Middle frontal gyrus (tissue), 1 donor: Measurements from ENCODE around the gene LYSMD2.

Experiments used
- DNase-seq: peaks from one replicate; pipeline ENCODE4 v3.0.0-alpha.2; 2015; ENCODE audit warnings: low spot score; ENCODE audit errors: extremely low spot score

Gene LYSMD2

GRCh38 chr15:51720201-51720995, 17.1 kb downstream of the LYSMD2 start:
- DNase-seq, result no peak

DNA sequence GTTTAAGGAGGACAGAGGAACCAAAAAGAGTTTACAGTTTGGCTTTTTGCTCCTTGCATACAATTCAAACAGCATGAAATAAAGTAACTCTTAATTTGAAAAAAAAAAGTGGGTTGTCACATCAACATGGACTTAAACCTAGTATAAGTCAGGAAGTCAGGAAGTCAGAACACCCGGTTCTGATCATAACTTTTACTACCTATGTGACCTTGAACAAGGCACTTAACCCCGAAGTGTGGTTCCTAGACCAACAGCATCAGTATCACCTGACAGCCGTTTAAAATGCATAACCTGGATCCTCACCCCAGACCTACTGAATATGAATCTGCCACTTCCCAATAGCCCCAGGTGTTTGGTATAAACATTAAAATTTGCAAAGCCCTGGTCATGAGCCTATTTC, 18.7 kb downstream of the LYSMD2 start:
- DNase-seq, result no peak

DNA sequence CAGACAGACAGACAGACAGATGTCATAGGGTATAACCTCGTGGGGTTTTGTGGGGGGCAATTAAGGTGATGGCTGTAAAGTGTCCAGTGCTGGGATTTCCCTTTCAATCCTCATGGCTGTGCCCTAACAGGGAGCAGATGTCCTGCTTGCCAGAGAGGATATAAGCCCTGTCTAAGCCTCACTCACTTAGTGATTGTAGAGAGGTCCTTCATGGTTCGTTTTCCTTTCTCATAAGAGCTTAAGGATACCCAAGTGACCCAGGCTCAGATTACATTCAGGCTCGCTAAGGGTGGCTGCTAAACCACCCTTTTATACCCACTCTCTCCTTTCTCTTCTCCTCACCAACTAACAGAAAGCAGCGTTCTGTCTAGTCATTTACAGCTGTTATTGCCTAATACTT, 19.2 kb downstream of the LYSMD2 start:
- no peak for DNase-seq

GRCh38 chr15:51714911-51715310, 22.5 kb downstream of the LYSMD2 start:
- no peak for DNase-seq

DNA sequence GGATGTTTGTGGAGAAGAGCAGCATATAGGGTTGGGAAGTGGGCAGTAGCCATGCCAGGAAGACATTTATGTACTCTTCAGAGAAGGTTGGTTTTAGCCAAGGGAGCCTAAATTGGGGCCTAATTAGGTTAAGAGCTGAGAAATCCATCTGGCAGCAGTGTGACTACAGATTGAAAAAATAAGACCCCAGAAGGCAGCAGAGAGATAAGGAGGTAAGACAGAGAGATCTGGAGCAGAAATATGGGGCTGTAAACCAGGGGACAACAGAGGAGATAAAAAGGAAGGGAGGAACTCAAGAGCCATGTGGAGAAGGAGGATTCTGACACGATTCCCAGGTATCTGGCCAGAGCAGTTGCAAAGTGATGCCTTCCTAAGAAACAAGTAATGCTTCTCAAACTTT, 23.3 kb downstream of the LYSMD2 start:
- DNase-seq, result no peak

GRCh38 chr15:51709031-51709430, 28.4 kb downstream of the LYSMD2 start:
- no peak for DNase-seq

GRCh38 chr15:51708013-51708412, 29.4 kb downstream of the LYSMD2 start:
- DNase-seq, result no peak

DNA sequence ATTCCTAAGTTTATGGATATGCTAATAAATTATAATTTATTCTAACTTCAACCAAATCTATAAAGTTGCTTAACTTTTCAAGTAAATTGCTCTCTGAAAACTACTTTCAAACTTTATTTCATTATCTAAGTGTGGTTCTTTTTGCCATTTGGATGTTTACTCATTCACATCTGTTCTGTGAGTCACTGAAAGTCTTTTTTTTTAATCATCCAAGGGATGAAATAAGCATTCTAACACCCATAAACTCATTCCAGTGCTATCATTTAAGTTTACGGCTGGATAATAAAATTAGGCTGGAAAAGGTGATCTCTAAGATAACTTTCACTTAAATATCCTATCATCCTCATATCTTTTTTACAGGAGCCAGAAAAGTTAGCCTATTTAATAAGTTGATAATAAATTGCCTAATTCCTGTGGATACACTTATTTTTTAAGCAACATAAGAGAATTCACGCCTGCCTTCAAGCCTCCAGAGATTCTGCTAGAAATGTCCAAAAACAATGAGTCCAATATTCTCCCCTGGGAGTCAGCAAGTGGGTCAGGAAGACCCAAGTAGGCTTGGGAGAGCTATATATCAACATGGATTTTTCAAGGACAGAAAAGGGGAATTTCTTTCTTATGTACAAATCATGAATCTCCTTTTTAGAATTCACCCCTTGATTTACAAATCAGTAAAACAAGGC, 30.4 kb downstream of the LYSMD2 start:
- DNase-seq, result no peak

- no peak for DNase-seq
These were observed 31.2 kb downstream of the LYSMD2 start for GRCh38 chr15:51706291-51706690.

- no peak for DNase-seq
These were observed 34.7 kb downstream of the LYSMD2 start for GRCh38 chr15:51702710-51703109.

DNA sequence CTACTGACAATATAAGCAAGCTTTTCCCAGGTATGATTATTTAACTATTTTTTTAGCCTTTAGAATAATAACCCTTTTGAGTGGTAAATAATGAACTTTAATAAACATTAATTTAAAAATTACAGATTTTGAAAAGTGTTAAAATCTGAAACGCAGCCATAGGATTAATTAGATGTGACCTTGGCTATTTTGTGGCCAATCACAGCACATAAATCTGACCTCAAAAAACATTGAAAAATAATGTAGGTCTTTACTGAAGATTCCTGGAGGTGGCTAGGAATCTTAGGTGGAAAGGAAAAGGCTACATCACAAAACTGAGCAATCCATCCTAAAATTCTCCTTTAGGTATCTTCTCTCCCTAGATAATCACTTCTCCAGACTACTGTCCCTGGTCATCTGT, 38.1 kb downstream of the LYSMD2 start:
- no peak for DNase-seq

DNA sequence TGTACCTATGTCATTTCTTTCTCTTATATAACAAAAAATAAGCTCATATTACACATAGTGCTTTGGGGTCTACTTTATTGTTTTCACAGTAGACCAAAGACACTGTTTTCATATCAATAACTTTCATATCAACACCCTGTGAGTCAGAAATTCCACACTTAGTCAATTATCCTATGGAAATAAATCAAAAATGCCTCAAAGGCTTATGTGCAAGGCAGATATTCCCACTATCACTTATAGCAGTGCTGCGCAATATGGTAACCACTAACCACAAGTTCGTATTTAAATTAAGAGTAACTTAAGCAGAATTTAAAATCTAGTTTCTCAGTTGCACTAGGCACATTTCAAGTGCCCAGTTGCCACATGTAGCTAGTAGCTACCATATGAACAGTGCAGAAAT, 40.3 kb downstream of the LYSMD2 start:
- no peak for DNase-seq

GRCh38 chr15:51696566-51696965, 40.9 kb downstream of the LYSMD2 start:
- DNase-seq, result no peak

DNA sequence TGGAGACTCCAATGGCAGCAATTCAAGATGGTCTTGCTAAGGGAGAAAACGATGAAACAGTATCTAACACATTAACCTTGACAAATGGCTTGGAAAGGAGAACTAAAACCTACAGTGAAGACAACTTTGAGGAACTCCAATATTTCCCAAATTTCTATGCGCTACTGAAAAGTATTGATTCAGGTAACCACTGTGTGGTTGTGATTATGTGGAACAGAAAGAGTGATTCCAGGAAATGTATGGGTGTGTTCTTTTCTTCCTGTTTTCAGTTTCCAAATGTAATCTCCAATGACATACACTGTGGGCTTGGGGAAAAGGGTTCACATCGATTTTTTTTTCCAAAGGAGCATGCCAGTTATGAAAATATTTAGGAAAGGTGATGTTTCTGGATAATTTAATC, 45.3 kb downstream of the LYSMD2 start:
- DNase-seq, result no peak

DNA sequence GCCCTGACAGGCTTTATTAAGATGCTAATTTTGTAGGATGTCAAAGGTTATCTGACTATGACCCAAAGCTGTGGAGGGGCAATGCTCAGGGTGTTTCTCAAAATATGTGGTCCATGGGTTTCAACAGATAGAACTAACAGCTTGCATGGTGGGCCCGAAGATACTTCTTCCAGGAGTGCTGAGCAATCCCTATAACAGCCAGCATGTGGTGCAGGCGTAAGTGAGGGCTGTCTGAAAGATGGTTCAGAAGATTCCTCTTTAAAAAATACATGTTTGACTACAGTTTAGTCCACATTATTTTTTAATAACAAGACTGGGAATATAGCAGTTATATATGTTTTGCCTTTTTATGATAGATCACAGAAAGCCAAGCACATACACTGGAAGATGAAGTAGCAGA, 48.6 kb downstream of the LYSMD2 start:
- no peak for DNase-seq

DNA sequence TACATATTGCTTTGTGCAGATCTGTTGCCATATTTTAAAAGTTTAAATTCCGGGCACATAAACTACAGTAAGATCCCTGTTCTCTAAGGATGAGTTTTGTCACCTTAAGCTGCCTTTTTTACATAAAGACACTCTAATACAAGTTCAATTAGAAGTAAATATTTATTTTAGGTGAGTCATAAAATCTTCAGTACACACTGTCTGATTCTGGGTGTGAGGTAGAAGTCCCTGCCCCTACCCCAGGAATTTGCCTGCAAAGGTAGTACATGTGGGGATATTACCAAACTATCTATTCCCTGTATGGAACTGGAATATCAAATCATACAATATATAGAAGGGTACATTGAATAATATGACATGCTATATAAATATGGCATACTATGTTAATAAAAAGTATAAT, 49.9 kb downstream of the LYSMD2 start:
- no peak for DNase-seq

GRCh38 chr15:51681303-51681963, 56.0 kb downstream of the LYSMD2 start, which contains the start of gene SCG3:
TSS of gene SCG3 (plus strand) at chr15:51681503. CDS start at chr15:51681756, 253 bp downstream.
- peak; percentile 73 for DNase-seq

DNA sequence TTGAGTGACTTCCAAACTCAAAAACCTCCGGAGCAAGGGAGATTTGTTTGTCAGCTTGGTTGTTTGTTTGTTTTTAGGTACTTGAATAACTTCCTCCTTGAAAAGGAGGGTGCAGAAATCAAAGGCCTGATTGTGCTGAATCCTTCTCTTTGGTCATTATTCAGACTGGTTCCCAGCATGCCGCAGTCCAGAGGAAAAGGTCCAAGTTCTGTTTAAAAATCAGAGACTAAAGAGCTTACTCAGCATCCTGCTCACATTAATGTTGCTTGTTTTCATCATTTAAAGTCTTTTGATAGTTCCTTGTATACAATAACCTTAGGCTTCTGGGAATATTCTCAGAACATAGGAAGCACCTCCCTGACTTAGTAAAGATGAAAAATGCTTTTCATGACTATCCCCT, 57.1 kb downstream of the LYSMD2 start:
- no peak for DNase-seq

- no peak for DNase-seq
These were observed 59.4 kb downstream of the LYSMD2 start for GRCh38 chr15:51678096-51678495.

DNA sequence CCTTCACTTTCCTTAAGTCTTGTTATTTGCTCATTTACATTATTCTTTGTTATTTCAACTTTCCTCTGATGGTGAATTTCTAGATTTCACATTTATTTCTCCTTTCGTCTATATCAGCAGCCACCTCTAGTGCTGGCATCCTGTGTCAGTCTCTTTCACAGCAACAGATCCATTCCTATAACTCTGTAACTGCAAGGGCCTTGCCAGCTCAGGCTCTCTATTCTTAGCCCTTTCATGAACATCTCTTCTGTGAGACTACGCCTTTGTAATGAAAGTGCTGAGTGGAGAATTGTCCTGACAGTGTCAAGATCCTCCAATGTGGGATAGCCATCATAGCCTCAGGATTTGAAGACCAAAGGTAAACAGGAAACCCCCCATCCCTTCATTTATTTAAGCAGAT, 60.0 kb downstream of the LYSMD2 start:
- DNase-seq, result no peak

DNA sequence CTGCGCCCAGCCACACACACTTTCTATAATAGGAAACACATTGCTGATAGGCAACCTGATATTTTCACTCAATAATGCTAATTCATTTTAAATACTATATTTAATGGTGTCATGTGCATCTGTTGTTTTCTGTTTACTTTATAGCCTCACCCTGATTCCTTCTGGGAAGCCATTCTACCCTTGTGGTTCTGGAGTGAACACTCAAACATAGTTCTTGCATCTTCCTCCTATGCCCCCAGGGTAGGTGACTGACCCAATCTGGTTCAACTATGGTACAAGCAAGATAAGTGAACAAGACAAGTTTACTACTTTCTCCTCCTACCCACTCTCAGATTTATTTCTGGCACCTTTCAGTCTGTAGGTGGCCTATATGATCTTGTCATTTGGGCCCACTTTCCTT, 60.4 kb downstream of the LYSMD2 start:
- DNase-seq, result no peak

- no peak for DNase-seq
These were observed 62.2 kb downstream of the LYSMD2 start for GRCh38 chr15:51675234-51675633.
